Natural killer cell treated with Interleukin-12 subunit alpha and Interleukin-12 subunit beta and Interleukin-15 and Interleukin-18, amount 100 ng/mL, for 72 hours (primary cell): ENCODE results near the gene ZBED5. TPM values are rescaled to one million over a fixed set of nuclear protein-coding genes. Genes with fewer than 3 reads are reported as not detected.

ENCODE experiments used
- ATAC-seq, 2 donors: fragments of 150-1000 bp; cut with Tn5 transposase in 1 of 2; sonication (Bioruptor Pico), chemical (Tn5 transposase) in 1 of 2; 2 replicates each; pipeline ENCODE4 v1.10.0; 2021
- DNase-seq: peaks from one replicate; pipeline ENCODE4 v3.0.0; 2022; ENCODE audit warnings: low spot score
- H3K27ac Mint-ChIP-seq, 2 donors: 1 replicate in 1 of 2; 2 replicates in 1 of 2; pipeline ENCODE4 v1.8.0; 2022; ENCODE audit warnings: mixed read lengths in 2 of 2, mild to moderate bottlenecking in 1 of 2, moderate library complexity in 1 of 2
- H3K27me3 Mint-ChIP-seq, 2 donors: 1 replicate in 1 of 2; 2 replicates in 1 of 2; pipeline ENCODE4 v1.8.0; 2022; ENCODE audit warnings: mixed read lengths in 2 of 2
- H3K36me3 Mint-ChIP-seq: one replicate; pipeline ENCODE4 v1.8.0; 2022; ENCODE audit warnings: mixed read lengths
- H3K4me1 Mint-ChIP-seq, 2 donors: 1 replicate in 1 of 2; 2 replicates in 1 of 2; pipeline ENCODE4 v1.8.0; 2022; ENCODE audit warnings: low read depth in 2 of 2, mixed read lengths in 2 of 2, mild to moderate bottlenecking in 1 of 2
- H3K4me3 Mint-ChIP-seq: one replicate; pipeline ENCODE4 v1.8.0; 2022; ENCODE audit warnings: mixed read lengths
- H3K9me3 Mint-ChIP-seq: 2 replicates; pipeline ENCODE4 v1.8.0; 2022; ENCODE audit warnings: mixed read lengths
- total RNA-seq, 2 donors: library from RNA; stranded (reverse); gene quantifications; one replicate each; pipeline ENCODE4 v1.2.3, GENCODE V29; 2022

Gene ZBED5
- total RNA-seq, 2 donors from 2014 or later: 34.5 to 37.1 TPM

GRCh38 chr11:10807493-10808234, 50.2 kb downstream of the ZBED5 start:
- no peaks in the 10 kb centered on the region for H3K9me3 Mint-ChIP-seq
- peak overlapping the region; percentile 92 for H3K4me3 Mint-ChIP-seq
- peaks cover 42% of the 10 kb centered on the region for H3K36me3 Mint-ChIP-seq
- peak; percentile 69 for DNase-seq
- H3K27me3 Mint-ChIP-seq: peaks cover 0 to 5% of the 10 kb centered on the region in 2 donors
- peaks cover 40 to 45% of the 10 kb centered on the region in 2 donors for H3K4me1 Mint-ChIP-seq
- ATAC-seq: peak; percentile 0 to 2
- H3K27ac Mint-ChIP-seq: peak overlapping the region; percentile 92 to 97

GRCh38 chr11:10806206-10806605, 51.6 kb downstream of the ZBED5 start:
- Mint-ChIP-seq H3K27me3 (no peaks in the 10 kb centered on the region), H3K36me3 (peaks cover 52% of the 10 kb centered on the region), H3K4me3 (peak overlapping the region; percentile 92), H3K4me1 (peaks cover 45 to 50% of the 10 kb centered on the region in 2 donors), H3K9me3 (no peaks in the 10 kb centered on the region), H3K27ac (peak overlapping the region; percentile 92 to 97)
- DNase-seq: no peak
- no peak for ATAC-seq

GRCh38 chr11:10805741-10806140, 52.1 kb downstream of the ZBED5 start:
- no peak for ATAC-seq
- no peak for DNase-seq
- Mint-ChIP-seq H3K4me3 (peak overlapping the region; percentile 92), H3K36me3 (peaks cover 56% of the 10 kb centered on the region), H3K4me1 (peaks cover 45 to 55% of the 10 kb centered on the region in 2 donors), H3K27ac (peak overlapping the region; percentile 92 to 97), H3K9me3 (no peaks in the 10 kb centered on the region), H3K27me3 (no peaks in the 10 kb centered on the region)

- Mint-ChIP-seq H3K27ac (peak overlapping the region; percentile 92 to 97), H3K4me3 (no peak overlapping the region), H3K4me1 (peaks cover 50 to 65% of the 10 kb centered on the region in 2 donors), H3K27me3 (no peaks in the 10 kb centered on the region), H3K36me3 (peaks cover 77% of the 10 kb centered on the region), H3K9me3 (no peaks in the 10 kb centered on the region)
- ATAC-seq (no peak), DNase-seq (no peak)
Measured at GRCh38 chr11:10803676-10804075, 54.2 kb downstream of the ZBED5 start.

Other genes starting within 250 kb of the ZBED5 start
- not detected for gene IRAG1, start 164.3 kb downstream of the ZBED5 start, total RNA-seq
- 10 to 100 TPM; 42.9 to 45.7 TPM for gene CTR9, start 106.8 kb downstream of the ZBED5 start, total RNA-seq
- 1,000 to 10,000 TPM in 1 of 2 donors, 100 to 1,000 TPM in 1; 997 to 1,080 TPM for gene EIF4G2, start 49.1 kb downstream of the ZBED5 start, total RNA-seq